HepG2 (cell line): ENCODE data around the gene ENTREP3. TPM values are rescaled to one million over a fixed set of nuclear protein-coding genes. Genes with fewer than 3 reads are reported as not detected.

Experiments
- ATF7 ChIP-seq, 2 experiments: fragments of 450-650 bp in 1 of 2; sonication (generic) in 1 of 2; formaldehyde crosslinking in 1 of 2; IDR thresholded peaks; 2 replicates each; pipeline versions ENCODE4 v1.4.0 to v1.6.1; 2016 to 2020; ENCODE audit warnings: antibody characterized with exemption in 1 of 2, mild to moderate bottlenecking in 1 of 2, missing genetic modification reagents in 1 of 2
- ELF1 ChIP-seq: sonication (generic); formaldehyde crosslinking; IDR thresholded peaks from 2 replicates; pipeline ENCODE4 v1.4.0; 2020; ENCODE audit warnings: missing genetic modification reagents
- FOXP4 ChIP-seq: sonication (generic); formaldehyde crosslinking; IDR thresholded peaks from 2 replicates; pipeline ENCODE4 v1.4.0; 2020; ENCODE audit warnings: missing genetic modification reagents
- GLI4 ChIP-seq: sonication (generic); formaldehyde crosslinking; IDR thresholded peaks from 2 replicates; pipeline ENCODE4 v1.5.1; 2020; ENCODE audit warnings: missing genetic modification reagents, mild to moderate bottlenecking, moderate library complexity, borderline replicate concordance
- HIVEP1 ChIP-seq: sonication (generic); formaldehyde crosslinking; IDR thresholded peaks from 2 replicates; pipeline ENCODE4 v1.4.0; 2020; ENCODE audit warnings: mild to moderate bottlenecking, missing genetic modification reagents
- MYNN ChIP-seq: sonication (generic); formaldehyde crosslinking; IDR thresholded peaks from 2 replicates; pipeline ENCODE4 v1.4.0; 2020; ENCODE audit warnings: mild to moderate bottlenecking, low read depth, missing genetic modification reagents
- PAX8 ChIP-seq: sonication (generic); formaldehyde crosslinking; IDR thresholded peaks from 2 replicates; pipeline ENCODE4 v1.8.0; 2022; ENCODE audit warnings: mild to moderate bottlenecking, missing genetic modification reagents, borderline replicate concordance
- PRDM15 ChIP-seq: sonication (generic); formaldehyde crosslinking; IDR thresholded peaks from 2 replicates; pipeline ENCODE4 v1.4.0; 2020; ENCODE audit warnings: missing genetic modification reagents
- STAT6 ChIP-seq: sonication (generic); formaldehyde crosslinking; IDR thresholded peaks from 2 replicates; pipeline ENCODE4 v1.4.0; 2020; ENCODE audit warnings: missing genetic modification reagents, mild to moderate bottlenecking, borderline replicate concordance
- THAP7 ChIP-seq: sonication (generic); formaldehyde crosslinking; IDR thresholded peaks from 2 replicates; pipeline ENCODE4 v1.8.1; 2023; ENCODE audit warnings: mild to moderate bottlenecking, missing genetic modification reagents
- ZBTB49 ChIP-seq: sonication (generic); formaldehyde crosslinking; IDR thresholded peaks from 2 replicates; pipeline ENCODE4 v1.4.0; 2020; ENCODE audit warnings: missing genetic modification reagents, borderline replicate concordance
- ZNF230 ChIP-seq: sonication (generic); formaldehyde crosslinking; IDR thresholded peaks from 2 replicates; pipeline ENCODE4 v1.4.0; 2020; ENCODE audit warnings: mild to moderate bottlenecking, missing genetic modification reagents
- ZNF724P ChIP-seq: sonication (generic); formaldehyde crosslinking; IDR thresholded peaks from 2 replicates; pipeline ENCODE4 v1.8.0; 2022; ENCODE audit warnings: missing genetic modification reagents, borderline replicate concordance
- polyA plus RNA-seq, 8 experiments: library from polyadenylated mRNA; depleted of rRNA in 3 of 8; stranded (reverse) in 7 of 8; unstranded in 1 of 8; fragments of >200 nt; fragmentation: Illumina TruSeq in 4 of 8; extraction: Trizol in 4 of 8; gene quantifications; 2 replicates each; pipeline versions ENCODE4 v1.2.1 to v1.2.3, GENCODE V29; 2011 to 2016; ENCODE audit warnings: low read depth in 4 of 8, missing spikeins in 1 of 8, mixed read lengths in 1 of 8; ENCODE audit not compliant: insufficient read depth in 1 of 8
- total RNA-seq, 5 experiments: library from RNA; depleted of rRNA; stranded (reverse); fragments of >200 nt; fragmentation: Illumina TruSeq; extraction: Trizol; gene quantifications; 2 replicates each; pipeline ENCODE4 v1.2.3, GENCODE V29; 2016; ENCODE audit warnings: low read depth in 1 of 5

Gene ENTREP3
- total and polyA plus RNA-seq, 2 of the 13 experiments (the other 11 are each of a cell fraction or from before 2014, with no cell fraction given) = 4.1 to 9.9 TPM

- TF ChIP-seq THAP7 (CRISPR knock-in tag) = peak; percentile 69; the same call in 1 of the 2 replicates
- TF ChIP-seq ELF1 (CRISPR knock-in tag) = peak; percentile 30; the same call in 1 of the 2 replicates
- peak; percentile 60; the same call in 1 of the 2 replicates for TF ChIP-seq PRDM15 (CRISPR knock-in tag)
- no peak for TF ChIP-seq STAT6
- peak; percentile 86 for TF ChIP-seq ZNF724P (CRISPR knock-in tag)
- TF ChIP-seq ATF7 (IDR thresholded peaks at IDR 0.05) = no peak
- 0 out of 2 replicates have a peak, but pooled peaks have one; percentile 50 for TF ChIP-seq ATF7 (CRISPR knock-in tag; IDR thresholded peaks at IDR 0.05)
- TF ChIP-seq PAX8 (CRISPR knock-in tag) = peak; percentile 64; the same call in 1 of the 2 replicates
- TF ChIP-seq MYNN (CRISPR knock-in tag) = peak; percentile 54; the same call in 1 of the 2 replicates
- 0 out of 2 replicates have a peak, but pooled peaks have one; percentile 40 for TF ChIP-seq FOXP4 (CRISPR knock-in tag)
- peak; percentile 84 for TF ChIP-seq HIVEP1 (CRISPR knock-in tag)
- TF ChIP-seq ZNF230 (CRISPR knock-in tag) = peak; percentile 97
- no peak; the same call in 1 of the 2 replicates for TF ChIP-seq ZBTB49 (CRISPR knock-in tag)
- TF ChIP-seq GLI4 (CRISPR knock-in tag) = peak; percentile 64; the same call in 1 of the 2 replicates
Observed at GRCh38 chr1:155300553-155301329, 45.5 kb upstream of the ENTREP3 start (continued).
